Fibroblast of mammary gland (primary cell): ENCODE measurements around the gene GOLGA2.

ENCODE experiments used
- DNase-seq: peaks from one replicate; pipeline ENCODE4 v3.0.0-alpha.2; 2010; ENCODE audit warnings: low read depth
- H3K4me3 ChIP-seq: 2 replicates; pipeline ENCODE4 v1.5.1; 2011; ENCODE audit warnings: low read depth, mild to moderate bottlenecking, low read length, moderate library complexity; ENCODE audit not compliant: control insufficient read depth
- TF ChIP-seq, protein P1 (sequence below): conservative IDR thresholded peaks from 2 replicates; pipeline ENCODE4 v1.5.1; 2011; ENCODE audit warnings: low read depth, low read length, inconsistent platforms; ENCODE audit not compliant: control insufficient read depth, insufficient read depth

The GOLGA2 gene

GRCh38 chr9:128265348-128265847 lies 10.4 kb downstream of the GOLGA2 start:
- H3K4me3 ChIP-seq: no peak overlapping the region
- TF ChIP-seq, protein P1, sequence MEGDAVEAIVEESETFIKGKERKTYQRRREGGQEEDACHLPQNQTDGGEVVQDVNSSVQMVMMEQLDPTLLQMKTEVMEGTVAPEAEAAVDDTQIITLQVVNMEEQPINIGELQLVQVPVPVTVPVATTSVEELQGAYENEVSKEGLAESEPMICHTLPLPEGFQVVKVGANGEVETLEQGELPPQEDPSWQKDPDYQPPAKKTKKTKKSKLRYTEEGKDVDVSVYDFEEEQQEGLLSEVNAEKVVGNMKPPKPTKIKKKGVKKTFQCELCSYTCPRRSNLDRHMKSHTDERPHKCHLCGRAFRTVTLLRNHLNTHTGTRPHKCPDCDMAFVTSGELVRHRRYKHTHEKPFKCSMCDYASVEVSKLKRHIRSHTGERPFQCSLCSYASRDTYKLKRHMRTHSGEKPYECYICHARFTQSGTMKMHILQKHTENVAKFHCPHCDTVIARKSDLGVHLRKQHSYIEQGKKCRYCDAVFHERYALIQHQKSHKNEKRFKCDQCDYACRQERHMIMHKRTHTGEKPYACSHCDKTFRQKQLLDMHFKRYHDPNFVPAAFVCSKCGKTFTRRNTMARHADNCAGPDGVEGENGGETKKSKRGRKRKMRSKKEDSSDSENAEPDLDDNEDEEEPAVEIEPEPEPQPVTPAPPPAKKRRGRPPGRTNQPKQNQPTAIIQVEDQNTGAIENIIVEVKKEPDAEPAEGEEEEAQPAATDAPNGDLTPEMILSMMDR: no peak
- DNase-seq: no peak

GRCh38 chr9:128262687-128263086 lies 13.1 kb downstream of the GOLGA2 start:
- TF ChIP-seq, protein P1: no peak
- H3K4me3 ChIP-seq: no peak overlapping the region
- no peak for DNase-seq

DNA sequence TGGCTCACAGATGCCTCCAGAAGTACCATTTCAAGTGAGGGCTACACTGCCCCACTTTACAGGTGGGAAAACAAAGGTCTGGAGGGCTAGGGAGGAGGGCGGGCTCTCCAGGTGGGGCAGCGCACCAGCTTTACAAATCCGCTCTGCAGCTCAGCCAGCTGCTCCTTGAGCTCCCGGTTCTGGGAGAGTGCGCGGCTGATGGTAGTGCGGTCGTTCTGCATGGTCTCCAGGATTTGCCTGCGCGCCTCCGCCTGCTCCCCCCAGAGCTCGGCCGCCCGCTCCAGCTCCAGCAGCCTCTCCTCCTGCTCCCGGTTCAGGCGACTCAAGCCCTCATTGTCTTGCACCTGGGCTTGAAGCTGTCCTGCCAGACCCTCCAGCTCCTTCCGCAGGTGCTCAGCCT lies 15.5 kb downstream of the GOLGA2 start:
- DNase-seq: no peak
- no peak overlapping the region for H3K4me3 ChIP-seq
- TF ChIP-seq, protein P1: no peak

DNA sequence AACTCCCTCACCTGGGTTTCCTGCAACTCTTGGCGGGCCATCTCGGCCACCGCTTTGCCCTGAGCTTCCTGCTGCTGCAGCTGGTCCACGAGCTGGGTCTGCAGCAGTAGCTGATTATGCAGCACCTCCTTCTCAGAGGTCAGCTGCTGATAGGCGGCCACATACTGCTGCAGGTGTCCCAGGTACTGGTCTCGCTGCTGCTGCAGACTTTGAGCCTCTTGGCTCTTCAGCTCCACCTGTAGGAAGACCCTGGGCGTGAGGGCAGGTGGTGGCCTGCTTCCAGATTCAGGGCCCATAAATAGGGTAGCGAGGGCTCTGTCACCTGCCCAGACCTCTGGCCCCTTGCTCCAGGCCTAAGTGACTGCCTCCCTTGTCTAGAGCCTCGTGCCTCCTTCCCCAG lies 16.7 kb downstream of the GOLGA2 start:
- H3K4me3 ChIP-seq: no peak overlapping the region
- DNase-seq: no peak
- TF ChIP-seq, protein P1: no peak

- TF ChIP-seq, protein P1: no peak
- DNase-seq: no peak
- H3K4me3 ChIP-seq: no peak overlapping the region
Observed at GRCh38 chr9:128258326-128258725, 17.5 kb downstream of the GOLGA2 start.

GRCh38 chr9:128257907-128258306 lies 17.9 kb downstream of the GOLGA2 start:
- TF ChIP-seq, protein P1: no peak
- no peak overlapping the region for H3K4me3 ChIP-seq

DNA sequence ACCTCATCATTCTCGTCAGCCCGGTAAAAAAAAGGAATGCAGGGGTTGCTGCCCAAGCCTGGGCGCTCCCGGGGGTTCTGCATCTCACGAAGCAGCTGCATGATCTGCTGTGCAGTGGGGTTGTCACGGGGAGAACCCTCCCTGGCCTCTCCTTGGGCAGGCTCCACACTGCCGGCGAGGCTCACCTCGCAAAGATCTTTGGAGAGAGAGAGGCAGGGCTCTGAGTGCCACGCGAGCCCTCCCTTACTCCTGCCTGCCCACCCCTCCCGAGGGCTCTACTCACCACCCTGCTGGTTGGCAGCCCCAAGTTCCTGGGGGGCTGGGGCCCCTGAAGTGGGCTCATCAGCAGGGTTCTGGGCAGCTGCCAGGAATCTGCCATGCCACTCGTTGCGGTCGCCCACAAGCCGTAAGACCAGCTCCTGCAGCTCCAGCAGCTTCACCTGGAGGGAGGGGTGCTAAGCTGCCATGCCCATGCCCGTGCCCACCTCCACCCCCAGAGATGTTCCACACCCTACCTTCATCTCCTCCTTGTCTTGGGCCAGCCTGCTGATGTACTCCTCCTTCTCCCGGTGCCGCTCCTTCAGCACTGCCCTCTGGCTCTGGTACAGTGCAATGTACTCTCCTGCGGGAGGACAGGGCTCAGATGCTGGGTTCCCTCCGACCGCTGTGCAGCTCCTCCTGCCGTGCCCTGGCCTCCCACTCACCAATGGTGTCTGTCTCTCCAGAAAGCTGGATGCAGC lies 18.6 kb downstream of the GOLGA2 start:
- no peak for DNase-seq
- no peak overlapping the region for H3K4me3 ChIP-seq
- TF ChIP-seq, protein P1: no peak

More at GRCh38 chr9:128257907-128258306, 17.9 kb downstream of the GOLGA2 start:
- DNase-seq: no peak
